HCT116 (cell line): Measurements from ENCODE around the gene PLEKHA6. TPM values are rescaled to one million over a fixed set of nuclear protein-coding genes. Genes with fewer than 3 reads are reported as not detected.

Experiments
- ATAC-seq: fragments of 200-7000 bp; cut with Tn5 transposase; 2 replicates; pipeline ENCODE4 v1.9.1; 2020; ENCODE audit warnings: mild to moderate bottlenecking, moderate library complexity
- BruUV-seq: library from RNA; stranded (reverse); fragments of 400-500 nt; replicated peaks from 2 replicates; lab custom pipeline; 2021; lab: Mats Ljungman, UMichigan
- CTCF ChIA-PET: fragments of 300-600 bp; sonication (Branson Sonifier 250); formaldehyde crosslinking; loops from one replicate; lab custom pipeline; 2021; ENCODE audit warnings: antibody characterized with exemption; lab: Charles Lee
- POLR2A ChIA-PET: fragments of 300-600, 350-600 bp; sonication (Branson Sonifier 250); formaldehyde crosslinking; loops from one replicate; lab custom pipeline; 2021; ENCODE audit warnings: antibody characterized with exemption; lab: Charles Lee
- RAD21 ChIA-PET, 2 experiments: fragments of 300-600 bp; sonication (Branson Sonifier 250); formaldehyde crosslinking; loops; one replicate each; lab custom pipeline; 2023; ENCODE audit warnings: low total read pairs in 2 of 2; ENCODE audit not compliant: uncharacterized antibody in 2 of 2, unreplicated experiment in 2 of 2, low non-redundant PET in 1 of 2; lab: Charles Lee
- DNase-seq: peaks from one replicate; pipeline ENCODE4 v3.0.0-alpha.2; 2010; ENCODE audit warnings: low read depth, low spot score
- H2AFZ ChIP-seq: fragments of 200-600 bp; shearing (Covaris generic), sonication (generic); 2 replicates; pipeline ENCODE4 v1.6.1; 2017; ENCODE audit warnings: low read depth, mixed run types, mixed read lengths, antibody characterized with exemption, low read length; ENCODE audit not compliant: poor library complexity, severe bottlenecking
- H3K27ac ChIP-seq: 2 replicates; pipeline ENCODE4 v1.5.1; 2012; ENCODE audit warnings: low read depth, low read length
- H3K27me3 ChIP-seq: fragments of 200-600 bp; sonication (generic); 2 replicates; pipeline ENCODE4 v1.6.1; 2016; ENCODE audit warnings: mixed run types, low read length, mixed read lengths; ENCODE audit not compliant: insufficient read depth
- H3K36me3 ChIP-seq, 2 experiments: fragments of 200-500 bp in 1 of 2; fragments of 200-600 bp in 1 of 2; sonication (Bioruptor generic) in 1 of 2; sonication (generic) in 1 of 2; 2 replicates each; pipeline versions ENCODE4 v1.5.1 to v1.6.1; 2014 to 2016; ENCODE audit warnings: low read length in 2 of 2, inconsistent platforms in 1 of 2, mixed read lengths in 1 of 2, mixed run types in 1 of 2; ENCODE audit not compliant: insufficient read depth in 2 of 2, control insufficient read depth in 1 of 2
- H3K4me1 ChIP-seq, 2 experiments: fragments of 200-600 bp in 1 of 2; sonication (generic) in 1 of 2; 2 replicates each; pipeline versions ENCODE4 v1.5.1 to v1.6.1; 2012 to 2017; ENCODE audit warnings: low read length in 2 of 2, inconsistent platforms in 1 of 2, mild to moderate bottlenecking in 1 of 2, mixed read lengths in 1 of 2, mixed run types in 1 of 2, moderate library complexity in 1 of 2; ENCODE audit not compliant: insufficient read depth in 2 of 2, control insufficient read depth in 1 of 2
- H3K4me2 ChIP-seq: fragments of 200-600 bp; sonication (generic); 2 replicates; pipeline ENCODE4 v1.6.1; 2017; ENCODE audit warnings: mixed run types, low read length, mixed read lengths
- H3K4me3 ChIP-seq, 2 experiments: fragments of 200-600 bp in 1 of 2; sonication (generic) in 1 of 2; replicated peaks in 1 of 2; 2 replicates each; pipeline ENCODE4 v1.5.1; 2011 to 2016; ENCODE audit warnings: low read length in 2 of 2, control low read depth in 1 of 2, low read depth in 1 of 2, mild to moderate bottlenecking in 1 of 2, mixed read lengths in 1 of 2, mixed run types in 1 of 2
- H3K79me2 ChIP-seq: fragments of 200-600 bp; sonication (generic); 2 replicates; pipeline ENCODE4 v1.6.1; 2017; ENCODE audit warnings: mild to moderate bottlenecking, mixed run types, low read length, moderate library complexity, mixed read lengths; ENCODE audit not compliant: insufficient read depth
- H3K9ac ChIP-seq: fragments of 200-600 bp; sonication (generic); 2 replicates; pipeline ENCODE4 v1.6.1; 2016; ENCODE audit warnings: low read length, mixed read lengths
- H3K9me2 ChIP-seq: fragments of 200-600 bp; sonication (generic), shearing (Covaris generic); 2 replicates; pipeline ENCODE4 v1.6.1; 2017; ENCODE audit warnings: mixed run types, mild to moderate bottlenecking, moderate library complexity; ENCODE audit not compliant: insufficient read depth
- H3K9me3 ChIP-seq, 2 experiments: fragments of 200-500 bp in 1 of 2; fragments of 200-600 bp in 1 of 2; sonication (Bioruptor generic) in 1 of 2; sonication (generic) in 1 of 2; 2 replicates each; pipeline ENCODE4 v1.6.1; 2014 to 2017; ENCODE audit warnings: low read length in 2 of 2, mixed read lengths in 2 of 2, inconsistent platforms in 1 of 2, low read depth in 1 of 2, mild to moderate bottlenecking in 1 of 2, mixed run types in 1 of 2, moderate library complexity in 1 of 2; ENCODE audit not compliant: control insufficient read depth in 1 of 2, insufficient read depth in 1 of 2
- H4K20me1 ChIP-seq: fragments of 200-600 bp; sonication (generic), shearing (Covaris generic); 2 replicates; pipeline ENCODE4 v1.6.1; 2017; ENCODE audit warnings: mixed run types, mild to moderate bottlenecking, moderate library complexity; ENCODE audit not compliant: insufficient read depth
- CEBPB ChIP-seq: IDR thresholded peaks from 2 replicates; pipeline ENCODE4 v1.6.1; 2012; ENCODE audit warnings: low read depth
- EZH2 ChIP-seq: fragments of 200-600 bp; sonication (generic); IDR thresholded peaks from 2 replicates; pipeline ENCODE4 v1.6.1; 2017; ENCODE audit warnings: antibody characterized with exemption, mixed run types
- POLR2A ChIP-seq: IDR thresholded peaks from 2 replicates; pipeline ENCODE4 v1.7.0; 2011; ENCODE audit warnings: borderline replicate concordance; ENCODE audit not compliant: insufficient read depth, insufficient read length; ENCODE audit errors: extremely low read depth
- SRF ChIP-seq: IDR thresholded peaks from 2 replicates; pipeline ENCODE4 v1.6.1; 2012; ENCODE audit warnings: low read depth
- TCF7L2 ChIP-seq: IDR thresholded peaks from 2 replicates; pipeline ENCODE4 v1.7.0; 2011; ENCODE audit warnings: borderline replicate concordance, inconsistent platforms; ENCODE audit not compliant: insufficient read depth, insufficient read length; ENCODE audit errors: extremely low read depth
- YY1 ChIP-seq: IDR thresholded peaks from 2 replicates; pipeline ENCODE4 v1.6.1; 2011; ENCODE audit warnings: low read length, low read depth, moderate library complexity, mild to moderate bottlenecking; ENCODE audit not compliant: insufficient replicate concordance; ENCODE audit errors: extremely low read depth
- ZNF274 ChIP-seq: fragments of 200-500 bp; sonication (Bioruptor generic); IDR thresholded peaks from 2 replicates; pipeline ENCODE4 v1.6.1; 2014; ENCODE audit warnings: mild to moderate bottlenecking, low read depth, low read length, inconsistent platforms
- intact Hi-C: fragments of 100-400 bp; cut with micrococcal nuclease; formaldehyde crosslinking; loops from 2 replicates; pipeline ENCODE4 v1.10.0; 2022
- total RNA-seq: library from RNA; stranded (reverse); gene quantifications from one replicate; pipeline ENCODE4 v1.2.1, GENCODE V29; 2021; ENCODE audit not compliant: unreplicated experiment
- TF ChIP-seq, protein P1 (sequence below): IDR thresholded peaks from 2 replicates; pipeline ENCODE4 v1.6.1; 2012
- TF ChIP-seq, protein P2 (sequence below): IDR thresholded peaks from 2 replicates; pipeline ENCODE4 v1.6.1; 2011; ENCODE audit warnings: mild to moderate bottlenecking, low read length, moderate library complexity; ENCODE audit not compliant: insufficient replicate concordance; ENCODE audit errors: extremely low read depth

The PLEKHA6 gene
- total RNA-seq, 1 experiment from 2014 or later, result 13.1 TPM

DNA sequence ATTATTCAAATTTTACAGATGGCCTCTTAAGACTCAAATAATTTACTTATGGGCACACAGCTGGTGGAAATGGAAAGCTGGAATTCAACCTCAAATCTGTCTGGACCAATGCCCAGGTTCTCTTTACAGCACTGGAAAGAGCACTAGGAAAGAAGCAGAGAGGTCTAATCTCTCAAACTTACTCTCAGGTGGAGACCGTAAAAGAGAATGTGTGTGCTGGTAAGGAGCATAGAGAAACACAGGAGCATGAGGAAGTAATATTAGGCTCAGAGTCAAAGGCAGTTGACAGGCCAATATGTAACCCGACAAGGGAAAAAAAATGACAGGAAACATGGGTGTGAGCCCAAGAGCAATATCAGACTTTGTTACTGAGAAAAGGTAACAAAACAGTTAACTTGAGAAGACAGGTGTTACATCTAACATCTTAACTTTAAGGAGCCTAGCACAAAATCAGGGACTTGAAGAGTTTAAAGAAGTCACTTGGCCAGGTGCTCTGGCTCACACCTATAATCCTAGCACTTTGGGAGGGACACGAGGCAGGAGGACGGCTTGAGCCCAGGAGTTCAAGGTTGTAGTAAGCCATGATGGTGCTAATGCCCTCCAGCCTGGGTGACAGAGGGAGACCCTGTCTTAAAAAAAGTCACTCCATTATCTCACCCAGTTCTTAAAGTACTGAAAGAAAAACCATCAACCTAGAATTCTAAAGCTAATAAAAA, 31.2 kb upstream of the PLEKHA6 start:
- POLR2A ChIA-PET, result no interaction called here
- CTCF ChIA-PET, result interaction anchor here (3.2 kb wide), 1 partner anchor 8 kb away, joined by 28 read pairs; no protein-coding TSS in a partner anchor

DNA sequence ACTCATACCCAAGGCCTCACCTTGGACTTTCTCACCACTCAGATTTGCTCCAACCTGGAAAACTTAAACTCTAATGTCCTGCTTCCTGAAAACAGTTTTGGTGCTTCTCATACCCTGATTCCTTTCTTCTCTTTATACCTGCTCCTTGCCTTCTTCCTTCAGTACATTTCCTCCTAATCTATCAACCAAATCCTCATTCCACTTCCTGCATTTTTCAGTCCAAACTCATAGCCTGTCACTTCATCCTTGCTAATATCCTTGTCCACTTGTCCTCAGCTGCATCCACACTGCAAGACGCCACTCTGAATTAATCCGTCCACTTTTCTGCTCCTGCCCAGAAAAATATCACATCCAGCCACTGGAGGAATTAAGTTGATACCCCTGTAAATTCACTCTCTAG, 26.0 kb upstream of the PLEKHA6 start:
- DNase-seq (no peak), ATAC-seq (no peak)
- Histone ChIP-seq H3K4me2 (no peak overlapping the region), H4K20me1 (no peaks in the 10 kb centered on the region), H3K9me2 (no peaks in the 10 kb centered on the region), H3K4me1 (peaks cover 0 to 5% of the 10 kb centered on the region in 2 experiments; a peak in 1 of 4 replicates), H3K9ac (no peak overlapping the region), H3K27me3 (no peaks in the 10 kb centered on the region), H3K36me3 (no peaks in the 10 kb centered on the region), H3K9me3 (no peaks in the 10 kb centered on the region), H3K79me2 (no peaks in the 10 kb centered on the region), H2AFZ (no peak overlapping the region), H3K4me3 (no peak overlapping the region), H3K27ac (no peak overlapping the region)
- intact Hi-C loops, result no loop called here
- TF ChIP-seq YY1 (no peak), ZNF274 (no peak), TCF7L2 (no peak), CEBPB (no peak)
- TF ChIP-seq, protein P1, sequence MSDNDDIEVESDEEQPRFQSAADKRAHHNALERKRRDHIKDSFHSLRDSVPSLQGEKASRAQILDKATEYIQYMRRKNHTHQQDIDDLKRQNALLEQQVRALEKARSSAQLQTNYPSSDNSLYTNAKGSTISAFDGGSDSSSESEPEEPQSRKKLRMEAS, result no peak
- ChIA-PET RAD21 (no interaction called here), POLR2A (interaction anchor here (1.0 kb wide), 1 partner anchor 13 kb away, joined by 3 read pairs; no protein-coding TSS in a partner anchor), CTCF (interaction anchor here (3.2 kb wide), 1 partner anchor 13 kb away, joined by 24 read pairs; no protein-coding TSS in a partner anchor)
- BruUV-seq, result no TSS peak

More for the DNA sequence above, 31.2 kb upstream of the PLEKHA6 start:
- H3K27ac ChIP-seq, result no peak overlapping the region
- H3K27me3 ChIP-seq, result no peaks in the 10 kb centered on the region
- H3K9ac ChIP-seq, result no peak overlapping the region
- DNase-seq, result no peak
- no TSS peak for BruUV-seq
- no peaks in the 10 kb centered on the region for H3K9me3 ChIP-seq
- H3K36me3 ChIP-seq, result no peaks in the 10 kb centered on the region
- no peaks in the 10 kb centered on the region for H3K4me1 ChIP-seq
- TF ChIP-seq, protein P2, sequence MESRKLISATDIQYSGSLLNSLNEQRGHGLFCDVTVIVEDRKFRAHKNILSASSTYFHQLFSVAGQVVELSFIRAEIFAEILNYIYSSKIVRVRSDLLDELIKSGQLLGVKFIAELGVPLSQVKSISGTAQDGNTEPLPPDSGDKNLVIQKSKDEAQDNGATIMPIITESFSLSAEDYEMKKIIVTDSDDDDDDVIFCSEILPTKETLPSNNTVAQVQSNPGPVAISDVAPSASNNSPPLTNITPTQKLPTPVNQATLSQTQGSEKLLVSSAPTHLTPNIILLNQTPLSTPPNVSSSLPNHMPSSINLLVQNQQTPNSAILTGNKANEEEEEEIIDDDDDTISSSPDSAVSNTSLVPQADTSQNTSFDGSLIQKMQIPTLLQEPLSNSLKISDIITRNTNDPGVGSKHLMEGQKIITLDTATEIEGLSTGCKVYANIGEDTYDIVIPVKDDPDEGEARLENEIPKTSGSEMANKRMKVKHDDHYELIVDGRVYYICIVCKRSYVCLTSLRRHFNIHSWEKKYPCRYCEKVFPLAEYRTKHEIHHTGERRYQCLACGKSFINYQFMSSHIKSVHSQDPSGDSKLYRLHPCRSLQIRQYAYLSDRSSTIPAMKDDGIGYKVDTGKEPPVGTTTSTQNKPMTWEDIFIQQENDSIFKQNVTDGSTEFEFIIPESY, result no peak
- TF ChIP-seq YY1 (no peak), SRF (no peak), POLR2A (no peak), CEBPB (no peak), EZH2 (no peak)
- H2AFZ ChIP-seq, result no peak overlapping the region
- no peak overlapping the region for H3K4me2 ChIP-seq
- intact Hi-C loops, result loop anchor here (10.0 kb wide), 1 partner anchor 526 kb away; the partner anchor contains the start of gene SNRPE
- H3K9me2 ChIP-seq, result no peaks in the 10 kb centered on the region
- no peaks in the 10 kb centered on the region for H4K20me1 ChIP-seq
- RAD21 ChIA-PET, result no interaction called here
- ATAC-seq, result no peak
- H3K4me3 ChIP-seq, result no peak overlapping the region
- no peaks in the 10 kb centered on the region for H3K79me2 ChIP-seq
